Stimulated activated CD4-positive, alpha-beta T cell treated with anti-CD3 and anti-CD28 coated beads, Interleukin-1b, Interleukin-23, amount 100 ng/mL, for 24 hours (primary cell): ENCODE results near the gene ZMYND15.

Experiments
- DNase-seq, 4 experiments: peaks; one replicate each; pipeline ENCODE4 v3.0.0-alpha.2; 2020; ENCODE audit warnings: low read depth in 4 of 4, low spot score in 1 of 4

ZMYND15 gene

DNA sequence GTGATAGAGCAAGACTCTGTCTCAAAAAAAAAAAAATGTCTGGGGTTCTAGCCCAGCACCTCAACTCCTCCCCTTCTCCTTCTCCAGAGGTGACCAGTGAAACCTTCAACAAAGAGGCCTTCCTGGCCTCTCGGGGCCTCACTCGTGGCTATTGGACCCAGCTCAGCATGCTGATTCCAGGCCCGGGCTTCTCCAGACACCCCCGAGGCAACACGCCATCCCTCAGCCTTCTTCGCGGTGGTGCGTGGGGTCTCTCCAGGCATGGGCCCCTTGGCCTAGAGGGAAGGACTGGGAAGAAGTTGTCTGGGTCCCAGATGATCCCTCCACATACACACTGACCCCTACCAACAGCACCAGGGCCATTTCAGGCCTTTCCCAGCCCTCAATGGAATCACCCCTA lies 3.6 kb downstream of the ZMYND15 start:
- no peak for DNase-seq

GRCh38 chr17:4743898-4744297 lies 4.3 kb downstream of the ZMYND15 start:
- no peak for DNase-seq

DNA sequence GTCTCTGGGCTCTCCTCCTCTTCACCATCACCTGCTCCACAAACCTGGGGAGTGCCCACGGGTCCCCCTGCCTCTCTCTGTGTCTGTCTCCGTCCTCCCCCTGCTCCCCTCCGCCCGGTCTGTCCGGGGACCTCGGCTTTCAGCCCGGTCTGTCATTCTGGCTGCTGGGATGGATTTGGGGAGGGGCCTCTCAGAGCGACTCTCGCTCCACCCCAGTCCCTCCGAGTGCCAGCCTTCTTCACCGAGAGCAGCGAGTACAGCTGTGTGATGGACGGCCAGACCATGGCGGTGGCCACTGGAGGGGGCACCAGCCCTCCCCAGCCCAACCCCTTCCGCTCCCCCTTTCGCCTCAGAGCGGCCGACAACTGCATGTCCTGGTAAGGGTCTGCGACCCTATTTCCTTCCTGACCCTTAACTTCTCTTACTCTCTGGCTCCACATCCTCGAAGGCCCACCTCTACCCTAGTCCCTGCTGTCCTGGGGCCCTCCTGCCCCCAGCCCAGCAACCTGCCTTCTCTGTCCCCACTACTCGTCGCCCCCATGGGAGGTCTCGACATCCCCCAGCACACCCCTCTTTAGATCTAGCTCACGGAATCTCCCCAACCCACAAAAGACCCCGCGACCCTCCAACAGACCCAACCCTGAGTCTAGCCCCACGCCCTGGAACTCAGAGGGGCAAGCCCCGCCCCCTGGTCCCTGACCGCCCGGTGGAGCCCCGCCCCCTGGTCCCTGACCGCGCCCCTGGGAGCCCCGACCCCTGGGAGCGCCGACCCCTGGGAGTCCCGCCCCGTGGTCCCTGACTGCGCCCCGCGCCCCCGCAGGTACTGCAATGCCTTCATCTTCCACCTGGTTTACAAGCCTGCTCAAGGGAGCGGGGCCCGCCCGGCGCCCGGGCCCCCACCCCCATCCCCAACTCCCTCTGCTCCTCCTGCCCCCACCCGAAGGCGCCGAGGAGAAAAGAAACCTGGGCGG lies 5.7 kb downstream of the ZMYND15 start:
- no peak for DNase-seq

GRCh38 chr17:4747847-4748246 lies 8.2 kb downstream of the ZMYND15 start:
- no peak for DNase-seq

DNA sequence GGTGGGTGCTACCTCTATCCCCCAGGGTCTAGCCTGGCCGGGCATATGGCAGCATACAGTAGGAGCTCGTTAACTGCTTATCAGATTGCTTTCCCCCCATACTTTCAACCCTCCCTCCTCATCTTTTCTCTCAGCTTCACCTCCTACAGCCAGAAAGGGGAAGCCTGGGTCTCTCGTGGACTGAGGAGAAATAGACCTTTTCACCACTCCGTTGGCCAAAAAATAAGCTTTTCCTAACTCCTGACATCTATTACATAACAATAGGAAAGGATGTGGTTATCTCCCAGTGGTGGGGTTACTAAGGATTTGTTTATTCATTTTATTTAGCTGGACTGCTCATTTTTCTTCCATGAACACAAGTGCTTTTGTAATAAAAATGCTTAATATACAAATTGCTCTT lies 9.1 kb downstream of the ZMYND15 start:
- DNase-seq: no peak

- DNase-seq: no peak
Measured at GRCh38 chr17:4750606-4751005, 11.0 kb downstream of the ZMYND15 start.

DNA sequence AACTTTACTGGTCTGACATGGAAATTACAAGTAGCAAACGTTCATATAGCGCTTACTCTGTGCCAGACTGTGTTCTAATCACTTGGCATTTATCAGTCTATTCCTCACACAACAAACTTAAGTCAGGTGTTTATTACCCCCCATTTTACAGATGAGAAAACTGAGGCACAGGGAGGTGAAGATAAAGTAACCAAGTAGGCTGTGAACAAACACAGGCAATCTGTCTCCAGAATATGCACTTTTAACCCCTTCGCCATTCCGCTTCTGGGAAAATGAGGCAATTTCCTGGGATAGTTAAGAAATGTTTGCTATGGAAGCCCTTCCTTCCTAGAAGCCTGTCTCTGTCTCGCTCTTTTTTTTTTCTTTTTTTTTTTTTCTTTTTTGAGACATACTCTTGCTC lies 12.3 kb downstream of the ZMYND15 start:
- DNase-seq: no peak

- no peak for DNase-seq
Measured at GRCh38 chr17:4753392-4753791, 13.8 kb downstream of the ZMYND15 start.

- DNase-seq: no peak
Measured at GRCh38 chr17:4759776-4760236, 20.2 kb downstream of the ZMYND15 start.

- no peak for DNase-seq
Measured at GRCh38 chr17:4764595-4764994, 25.0 kb downstream of the ZMYND15 start.

DNA sequence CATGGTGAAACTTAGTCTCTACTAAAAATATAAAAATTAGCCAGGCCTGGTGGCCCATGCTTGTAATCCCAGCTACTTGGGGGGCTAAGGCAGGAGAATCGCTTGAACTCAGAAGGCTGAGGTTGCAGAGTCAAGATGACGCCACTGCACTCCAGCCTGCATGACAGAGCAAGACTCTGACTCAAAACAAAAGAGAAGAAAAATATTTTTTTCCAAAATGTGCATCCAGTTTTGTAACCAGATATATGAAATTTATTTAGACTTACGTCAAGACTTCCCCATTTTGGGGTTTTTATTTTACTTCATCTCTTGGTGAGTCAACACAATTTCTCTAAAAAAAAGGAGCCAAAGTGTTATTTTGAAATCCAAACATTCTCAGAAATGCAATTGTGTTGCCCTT lies 26.6 kb downstream of the ZMYND15 start:
- DNase-seq: no peak

DNA sequence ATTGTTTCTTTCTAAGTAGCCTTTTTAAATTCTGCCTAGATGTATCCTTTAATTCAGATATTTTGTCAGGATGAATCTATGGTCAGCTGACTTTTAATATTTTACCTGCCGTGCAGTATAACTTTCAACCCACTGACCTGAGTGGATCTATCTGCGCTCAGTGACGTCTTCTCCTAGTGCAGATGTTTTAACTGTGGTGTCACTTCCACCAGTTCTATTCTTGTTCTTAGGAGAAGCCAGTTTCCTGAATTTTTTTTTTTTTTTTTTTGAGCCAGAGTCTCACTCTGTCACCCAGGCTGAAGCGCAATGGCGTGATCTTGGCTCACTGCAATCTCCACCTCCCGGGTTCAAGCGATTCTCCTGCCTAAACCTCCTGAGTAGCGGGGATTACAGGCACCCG lies 27.1 kb downstream of the ZMYND15 start:
- no peak for DNase-seq

- no peak for DNase-seq
Measured at GRCh38 chr17:4768298-4768697, 28.7 kb downstream of the ZMYND15 start.

DNA sequence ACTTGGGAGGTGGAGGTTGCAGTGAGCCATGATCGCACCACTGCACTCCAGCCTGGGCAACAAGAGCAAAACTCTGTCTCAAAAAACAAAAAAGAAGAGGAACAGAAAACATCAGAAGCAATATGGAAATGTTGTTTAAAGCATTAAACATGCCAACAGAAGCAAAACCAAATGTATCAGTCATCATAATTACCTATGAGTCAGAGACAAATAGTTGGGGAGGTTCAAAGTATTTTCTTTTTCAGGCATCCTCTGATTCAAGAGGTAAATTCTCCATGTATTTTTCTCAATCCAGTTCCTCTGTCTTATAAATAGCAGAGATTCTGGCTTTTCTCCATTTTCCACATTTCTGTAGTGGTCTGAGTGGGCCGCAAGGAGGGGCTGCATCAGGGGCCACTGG lies 30.0 kb downstream of the ZMYND15 start:
- DNase-seq: no peak

- no peak for DNase-seq
Measured at GRCh38 chr17:4771519-4772234, 32.0 kb downstream of the ZMYND15 start, which contains the start of gene TM4SF5. Gene TM4SF5, plus strand, starts transcription at chr17:4771886. Its CDS starts 37 bp downstream, at chr17:4771923.

DNA sequence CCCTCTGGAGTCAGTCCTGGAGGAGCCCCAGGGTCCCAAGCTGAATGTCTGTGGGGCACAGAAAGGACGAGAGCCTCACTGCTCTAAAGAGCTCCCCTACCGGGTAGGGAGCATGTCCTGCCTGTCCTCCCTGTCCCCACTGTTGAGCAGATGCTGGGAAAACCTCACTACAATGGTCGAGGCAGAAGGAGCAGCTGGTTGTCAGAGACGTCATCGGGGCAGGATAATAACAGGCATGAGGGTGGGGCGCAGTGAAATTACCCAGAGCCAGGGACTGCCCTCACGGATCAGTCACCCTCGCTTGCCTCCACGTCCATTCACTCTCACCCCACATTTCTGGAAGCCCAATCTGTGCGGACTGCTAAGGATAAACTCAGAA lies 32.6 kb downstream of the ZMYND15 start:
- no peak for DNase-seq

DNA sequence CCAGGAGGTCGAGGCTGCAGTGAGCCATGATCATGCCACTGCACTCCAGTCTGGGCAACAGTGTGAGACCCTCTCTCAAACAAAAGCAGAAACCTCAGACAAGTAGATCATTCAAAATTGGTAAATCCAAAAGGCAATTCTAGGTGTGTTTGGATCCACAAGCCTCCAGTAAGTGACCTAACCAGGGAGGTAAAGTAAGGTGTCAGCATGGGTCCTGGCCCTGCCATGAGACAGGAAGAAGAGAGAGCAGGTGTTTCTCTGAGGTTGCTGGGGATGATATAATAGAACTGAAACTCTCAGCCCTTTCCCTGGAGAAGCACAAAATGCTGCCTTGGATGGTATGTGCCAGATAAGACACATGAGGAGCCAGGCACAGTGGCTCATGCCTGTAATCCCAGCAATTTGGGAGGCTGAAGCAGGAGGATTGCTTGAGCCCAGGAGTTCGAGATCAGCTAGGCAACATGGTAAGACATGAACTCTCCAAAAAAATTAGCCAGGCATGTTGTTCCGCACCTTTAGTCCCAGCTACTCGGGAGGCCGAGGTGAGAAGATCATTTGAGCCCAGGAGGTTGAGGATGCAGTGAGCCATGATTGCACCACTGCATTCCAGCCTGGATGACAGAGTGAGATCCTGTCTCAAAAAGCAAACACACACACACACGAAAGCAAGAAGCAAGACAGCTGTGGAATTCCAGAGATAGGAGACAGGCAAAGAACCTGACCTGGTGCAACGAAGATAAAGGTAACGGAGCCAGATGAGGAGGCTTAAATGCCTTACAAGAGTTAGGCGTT lies 38.5 kb downstream of the ZMYND15 start:
- DNase-seq: no peak

- DNase-seq: no peak
Measured at GRCh38 chr17:4780325-4780955, 40.8 kb downstream of the ZMYND15 start.

DNA sequence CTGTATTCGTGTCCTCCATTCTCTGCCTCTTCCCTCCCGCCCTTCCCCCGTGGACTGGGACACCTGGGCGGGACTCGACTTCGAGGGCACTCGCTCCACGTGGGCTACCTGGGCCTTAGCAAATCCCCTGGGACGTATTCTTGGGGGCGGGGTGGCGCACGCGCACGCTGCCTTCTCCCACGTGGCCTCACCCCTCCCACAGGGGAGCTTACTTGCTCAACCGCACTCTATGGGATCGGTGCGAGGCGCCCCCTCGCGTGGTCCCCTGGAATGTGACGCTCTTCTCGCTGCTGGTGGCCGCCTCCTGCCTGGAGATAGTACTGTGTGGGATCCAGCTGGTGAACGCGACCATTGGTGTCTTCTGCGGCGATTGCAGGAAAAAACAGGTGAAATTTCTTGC lies 43.0 kb downstream of the ZMYND15 start:
- no peak for DNase-seq

DNA sequence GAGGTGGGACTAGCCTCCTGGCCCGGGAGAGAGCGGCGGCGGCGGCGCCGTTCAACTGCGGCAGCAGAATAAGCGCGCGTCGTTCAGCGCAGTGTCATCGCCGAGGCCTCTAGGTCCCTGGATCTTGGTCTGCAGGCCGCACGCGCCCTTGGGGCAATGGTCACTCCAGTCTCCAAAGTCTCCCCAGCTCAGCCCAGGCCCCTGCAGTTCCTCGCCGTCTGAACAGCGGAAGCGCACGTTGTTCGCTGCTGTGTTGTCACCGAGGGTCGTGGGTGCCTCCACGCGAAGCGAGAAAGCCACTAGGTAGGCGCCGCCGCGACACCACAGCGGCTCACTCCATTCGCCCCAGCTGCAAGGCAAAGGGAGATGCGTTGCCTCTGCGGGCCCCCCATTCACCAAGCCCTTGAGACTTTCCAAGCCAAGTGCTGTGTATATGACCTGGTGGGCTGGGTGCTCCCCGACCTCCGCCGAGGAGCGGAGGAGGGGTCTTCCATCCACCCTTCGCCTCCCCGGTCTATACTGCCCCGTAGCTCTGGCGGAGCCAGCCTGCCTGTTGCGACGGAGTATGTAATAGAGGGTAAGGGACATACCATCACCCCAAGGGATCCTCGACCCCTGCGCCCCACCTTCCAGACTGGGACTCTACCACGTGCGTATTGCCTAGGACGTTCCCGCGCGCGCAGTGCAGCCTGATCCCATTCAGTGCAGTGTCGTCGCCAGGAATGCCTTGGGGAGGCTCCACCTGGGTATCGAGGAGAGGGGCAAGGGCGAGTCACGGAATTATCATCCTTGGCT lies 45.9 kb downstream of the ZMYND15 start:
- no peak for DNase-seq
